CD4-positive, alpha-beta T cell treated with Interferon alpha-2 for 1 hour (primary cell): ENCODE results near the gene MEF2D.
A peak's percentile ranks its signal among the peaks of the same experiment; 100 is the strongest.

ENCODE experiments used
- DNase-seq, 2 donors: peaks; one replicate each; pipeline ENCODE4 v3.0.0-alpha.2; 2020 to 2022

MEF2D gene

GRCh38 chr1:156486421-156487344, 13.9 kb downstream of the MEF2D start:
- DNase-seq: no peak

- no peak for DNase-seq
These were observed 14.6 kb downstream of the MEF2D start for GRCh38 chr1:156485984-156486383.

GRCh38 chr1:156484480-156485058, 16.0 kb downstream of the MEF2D start:
- no peak for DNase-seq

- no peak for DNase-seq
These were observed 17.2 kb downstream of the MEF2D start for GRCh38 chr1:156483397-156483796.

- DNase-seq: no peak
These were observed 18.3 kb downstream of the MEF2D start for GRCh38 chr1:156482276-156482675.

GRCh38 chr1:156481527-156481926, 19.0 kb downstream of the MEF2D start:
- no peak for DNase-seq

GRCh38 chr1:156480411-156481192, 20.0 kb downstream of the MEF2D start:
- peak; percentile 80 to 85 for DNase-seq

- no peak for DNase-seq
These were observed 20.6 kb downstream of the MEF2D start for GRCh38 chr1:156480016-156480370.

- DNase-seq: no peak
These were observed 21.2 kb downstream of the MEF2D start for GRCh38 chr1:156479093-156480015.

- no peak for DNase-seq
These were observed 22.3 kb downstream of the MEF2D start for GRCh38 chr1:156478250-156478627.

- DNase-seq: no peak
These were observed 22.9 kb downstream of the MEF2D start for GRCh38 chr1:156477526-156478249.

- no peak for DNase-seq
These were observed 23.9 kb downstream of the MEF2D start for GRCh38 chr1:156476501-156477298.

- no peak for DNase-seq
These were observed 24.7 kb downstream of the MEF2D start for GRCh38 chr1:156475568-156476500.

- DNase-seq: no peak
These were observed 25.6 kb downstream of the MEF2D start for GRCh38 chr1:156474966-156475365.

- no peak for DNase-seq
These were observed 28.8 kb downstream of the MEF2D start for GRCh38 chr1:156471496-156472490.

- DNase-seq: no peak
These were observed 30.1 kb downstream of the MEF2D start for GRCh38 chr1:156470473-156470872.

GRCh38 chr1:156468693-156469345, 31.8 kb downstream of the MEF2D start:
- no peak for DNase-seq

- DNase-seq: no peak
These were observed 32.7 kb downstream of the MEF2D start for GRCh38 chr1:156467906-156468305.
